ENCODE data around the gene NFIA.

NFIA gene

DNA sequence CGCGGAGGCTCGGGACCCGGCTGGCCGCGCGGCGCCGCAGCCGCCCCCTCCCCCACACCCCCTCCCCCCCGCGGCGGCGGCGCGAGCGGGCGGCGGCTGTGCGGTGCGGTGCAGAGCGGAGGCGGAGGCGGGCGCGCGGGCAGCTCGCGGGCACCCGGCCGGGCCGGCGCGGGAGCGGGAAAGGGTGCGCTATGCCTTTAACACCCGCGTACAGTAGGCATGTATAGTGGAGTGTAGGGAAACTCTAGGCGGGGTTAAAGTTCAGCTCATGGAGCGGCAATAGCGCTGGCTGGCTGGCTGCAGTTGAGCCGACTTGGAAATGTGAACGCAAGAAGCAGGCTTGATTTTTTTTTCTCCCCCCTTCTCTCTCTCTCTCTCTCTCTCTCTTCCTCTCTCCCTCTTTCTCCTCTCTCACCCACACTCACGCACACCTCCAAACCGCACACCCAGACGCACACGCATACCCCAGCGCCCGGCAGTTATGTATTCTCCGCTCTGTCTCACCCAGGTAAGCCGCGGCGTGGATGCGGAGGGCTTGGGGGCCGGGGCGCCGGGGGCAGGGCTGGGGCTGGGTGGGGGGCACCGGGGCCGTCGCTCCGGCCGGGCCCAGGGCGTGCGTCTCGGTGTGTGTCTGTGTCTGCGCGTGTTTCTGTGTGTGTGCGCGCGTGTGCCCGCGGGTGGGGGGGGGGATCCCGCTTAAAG is at the start of gene NFIA:
Gene NFIA (plus strand): TSS at position 251 of the 702 bp plus-strand sequence.
- H3K4me1 ChIP-seq (ENCODE audit: insufficient read depth, low read length) = peaks cover 11% of the 10 kb centered on the region

DNA sequence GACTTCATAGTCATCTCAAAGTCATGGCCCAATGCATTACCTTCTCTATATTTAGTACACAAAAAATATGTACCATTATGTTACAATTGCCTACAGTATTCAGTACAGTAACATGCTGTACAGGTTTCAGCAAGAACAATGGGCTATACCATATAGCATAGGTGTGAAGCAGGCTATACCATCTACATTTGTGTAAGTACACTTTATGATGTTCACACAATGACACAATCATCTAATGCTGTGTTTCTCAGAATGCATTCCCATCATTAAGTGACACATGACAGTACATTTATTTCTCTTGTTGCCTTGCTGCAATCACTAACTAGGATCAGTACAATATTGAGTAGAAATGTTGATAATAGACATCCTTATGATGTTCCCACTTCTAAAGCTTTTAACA is 46.5 kb upstream of the NFIA start:
- Histone ChIP-seq H3K36me3 (ENCODE audit: insufficient read depth, low read length) (no peaks in the 10 kb centered on the region), H3K9me3 (ENCODE audit: low read length) (no peaks in the 10 kb centered on the region), H3K4me1 (ENCODE audit: insufficient read depth, low read length) (no peaks in the 10 kb centered on the region)

More for the DNA sequence above, at the start of gene NFIA:
- Histone ChIP-seq H3K9me3 (ENCODE audit: low read length) (no peaks in the 10 kb centered on the region), H2AFZ (ENCODE audit: low read depth, low read length) (peak within 1 kb of the TSS; percentile 57), H3K4me3 (ENCODE audit: low read length) (peak within 1 kb of the TSS; percentile 57), H3K27me3 (ENCODE audit: insufficient read depth, low read length) (peaks cover 72% of the 10 kb centered on the region), H3K36me3 (ENCODE audit: insufficient read depth, low read length) (no peaks in the 10 kb centered on the region)

DNA sequence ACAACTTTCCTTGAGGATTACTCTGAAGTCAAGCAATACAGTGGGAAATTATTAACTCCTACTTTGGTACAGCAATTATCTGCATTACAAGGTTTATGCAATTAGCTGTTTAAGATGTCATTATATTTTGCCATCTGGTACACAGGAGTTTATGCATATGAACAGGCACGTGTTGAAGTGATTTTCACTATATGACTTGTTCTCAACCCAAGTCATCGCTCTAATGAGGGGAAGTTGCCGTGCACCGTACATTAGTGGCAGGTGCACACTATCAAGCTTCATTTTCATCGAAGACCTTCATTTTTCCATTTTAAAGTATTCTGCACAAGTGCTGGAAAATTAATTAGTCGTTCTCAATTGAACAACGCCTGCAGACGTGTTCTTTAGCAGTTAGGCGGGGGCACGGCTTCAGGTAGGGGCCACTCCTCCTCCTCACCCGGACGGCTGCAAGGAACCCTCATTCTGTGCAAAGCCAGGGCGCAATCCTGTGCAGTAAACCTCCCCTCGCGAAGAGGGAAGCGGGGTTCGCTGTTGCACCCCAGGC is 39.8 kb upstream of the NFIA start:
- Histone ChIP-seq H3K9me3 (ENCODE audit: low read length) (no peaks in the 10 kb centered on the region), H3K36me3 (ENCODE audit: insufficient read depth, low read length) (no peaks in the 10 kb centered on the region), H2AFZ (ENCODE audit: low read depth, low read length) (no peak overlapping the region), H3K4me3 (ENCODE audit: low read length) (no peak overlapping the region), H3K4me1 (ENCODE audit: insufficient read depth, low read length) (no peaks in the 10 kb centered on the region), H3K27me3 (ENCODE audit: insufficient read depth, low read length) (peaks cover 24% of the 10 kb centered on the region)

More for the DNA sequence above, 46.5 kb upstream of the NFIA start:
- Histone ChIP-seq H3K27me3 (ENCODE audit: insufficient read depth, low read length) (no peaks in the 10 kb centered on the region), H2AFZ (ENCODE audit: low read depth, low read length) (no peak overlapping the region), H3K4me3 (ENCODE audit: low read length) (no peak overlapping the region)

DNA sequence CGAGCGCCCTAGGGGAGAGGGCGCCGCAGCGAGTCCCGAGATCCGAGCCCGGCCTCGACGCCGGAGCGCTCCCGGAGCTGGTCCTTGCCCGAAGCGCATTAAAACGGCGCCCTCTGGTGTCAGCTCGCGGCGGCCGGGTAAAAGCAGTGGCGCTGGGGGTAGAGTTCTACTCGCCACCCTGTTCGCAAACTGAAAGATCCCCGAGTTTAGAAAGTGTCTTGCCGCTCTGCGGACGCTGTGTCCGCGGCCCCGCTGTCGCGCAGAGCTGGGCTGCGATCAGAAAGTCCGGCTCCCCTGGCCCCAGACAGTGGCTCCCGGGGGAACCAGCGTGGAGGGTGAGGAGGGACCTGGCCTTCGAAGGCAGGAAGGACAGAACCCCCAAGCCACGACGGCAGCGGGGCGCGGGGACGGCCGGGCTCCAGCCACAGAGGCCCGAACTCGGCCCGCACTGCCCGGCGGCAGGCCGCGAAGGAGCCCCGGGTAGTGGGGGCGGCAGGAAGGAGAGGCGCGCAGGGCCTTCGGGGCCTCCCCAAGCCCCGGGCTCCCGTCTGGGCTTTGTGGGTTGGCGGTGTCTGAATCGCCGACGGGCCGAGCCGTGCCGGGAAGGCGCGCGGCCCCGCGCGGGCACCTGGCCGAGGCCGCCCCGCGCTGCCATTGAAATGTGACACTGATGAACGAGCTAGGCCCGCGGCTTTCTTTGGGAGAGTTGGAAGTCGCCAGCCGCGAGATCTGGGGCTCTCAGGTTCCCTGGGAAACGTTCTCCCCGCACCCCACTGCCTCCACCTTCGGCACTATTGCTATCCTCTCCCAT is 39.1 kb upstream of the NFIA start:
- Histone ChIP-seq H2AFZ (ENCODE audit: low read depth, low read length) (no peak overlapping the region), H3K36me3 (ENCODE audit: insufficient read depth, low read length) (no peaks in the 10 kb centered on the region), H3K4me1 (ENCODE audit: insufficient read depth, low read length) (no peaks in the 10 kb centered on the region), H3K27me3 (ENCODE audit: insufficient read depth, low read length) (peaks cover 24% of the 10 kb centered on the region), H3K9me3 (ENCODE audit: low read length) (no peaks in the 10 kb centered on the region), H3K4me3 (ENCODE audit: low read length) (no peak overlapping the region)

DNA sequence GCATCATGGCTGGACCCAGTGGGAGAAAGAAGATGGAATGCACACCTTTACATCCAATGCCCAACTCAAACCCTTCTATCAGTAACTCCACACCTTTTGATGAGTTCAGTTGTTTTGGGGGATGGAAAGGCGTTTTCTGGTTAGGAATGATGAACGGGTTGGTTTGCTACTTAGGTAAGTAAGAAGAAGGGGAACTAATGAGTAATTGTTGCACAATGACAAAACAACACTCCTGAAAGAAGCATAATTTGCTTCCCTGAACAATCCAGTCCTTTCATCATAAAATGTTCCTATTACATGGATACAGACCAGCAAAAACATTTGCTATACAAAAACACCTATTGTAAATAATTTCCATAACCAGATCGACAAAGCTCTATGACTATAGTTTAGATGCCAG is 35.9 kb upstream of the NFIA start:
- Histone ChIP-seq H3K36me3 (ENCODE audit: insufficient read depth, low read length) (no peaks in the 10 kb centered on the region), H3K4me3 (ENCODE audit: low read length) (no peak overlapping the region), H3K9me3 (ENCODE audit: low read length) (no peaks in the 10 kb centered on the region), H3K4me1 (ENCODE audit: insufficient read depth, low read length) (no peaks in the 10 kb centered on the region), H3K27me3 (ENCODE audit: insufficient read depth, low read length) (peaks cover 37% of the 10 kb centered on the region), H2AFZ (ENCODE audit: low read depth, low read length) (no peak overlapping the region)

DNA sequence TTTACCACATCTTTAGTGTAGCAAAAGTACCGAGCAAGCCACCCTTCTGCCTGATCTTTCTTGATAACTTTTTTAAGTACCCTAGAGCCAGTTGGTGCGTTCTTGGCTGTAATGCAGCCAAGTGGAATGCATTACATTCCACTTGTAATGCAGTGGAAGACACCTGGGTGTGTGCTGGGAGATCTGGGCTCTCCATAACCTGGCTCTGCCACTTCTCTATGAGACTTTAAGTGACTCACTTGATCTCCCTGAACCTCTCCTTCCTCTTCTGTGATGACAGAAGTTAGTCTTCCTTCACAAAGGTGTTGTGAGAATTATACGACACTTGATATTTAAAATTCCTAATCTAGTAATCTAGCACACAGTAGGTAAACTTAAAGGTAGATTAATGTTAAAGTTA is 35.3 kb upstream of the NFIA start:
- Histone ChIP-seq H3K4me3 (ENCODE audit: low read length) (no peak overlapping the region), H2AFZ (ENCODE audit: low read depth, low read length) (no peak overlapping the region), H3K4me1 (ENCODE audit: insufficient read depth, low read length) (no peaks in the 10 kb centered on the region), H3K36me3 (ENCODE audit: insufficient read depth, low read length) (no peaks in the 10 kb centered on the region), H3K9me3 (ENCODE audit: low read length) (no peaks in the 10 kb centered on the region), H3K27me3 (ENCODE audit: insufficient read depth, low read length) (peaks cover 43% of the 10 kb centered on the region)

DNA sequence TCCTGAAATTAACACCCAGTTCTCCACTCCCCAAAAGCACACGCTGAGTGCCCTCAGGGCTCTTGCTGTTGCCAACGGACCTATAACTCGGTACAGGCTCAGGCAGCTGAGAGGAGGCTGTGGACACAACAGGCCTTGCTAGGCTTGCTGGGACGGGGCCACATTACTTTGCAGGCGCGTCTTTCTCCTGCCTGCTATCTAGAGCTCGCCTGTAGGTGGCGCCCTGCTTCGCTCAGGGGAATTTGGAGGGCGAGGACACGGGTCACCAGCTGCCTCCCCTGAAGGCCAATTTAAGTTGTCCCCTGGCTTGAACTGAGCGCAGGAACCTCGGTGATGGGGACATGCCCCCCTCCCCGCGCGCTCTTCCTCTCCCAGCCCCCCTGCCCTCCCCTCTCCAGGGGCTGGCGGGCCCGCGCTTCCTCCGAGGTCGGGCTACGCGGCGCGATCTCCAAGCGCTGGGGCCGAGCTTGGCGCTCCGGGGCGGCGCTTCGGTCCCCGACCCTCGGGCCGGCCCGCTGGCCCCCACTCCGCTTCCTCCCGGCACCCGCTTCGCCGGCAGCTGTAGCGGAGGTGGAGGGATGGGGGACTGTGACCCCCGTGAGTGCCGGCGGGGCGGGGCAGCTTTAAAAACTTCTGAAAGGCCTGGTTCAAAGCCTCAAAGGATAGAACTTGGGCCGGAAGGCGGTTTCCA is 32.4 kb upstream of the NFIA start:
- Histone ChIP-seq H3K27me3 (ENCODE audit: insufficient read depth, low read length) (peaks cover 50% of the 10 kb centered on the region), H3K4me1 (ENCODE audit: insufficient read depth, low read length) (no peaks in the 10 kb centered on the region), H3K9me3 (ENCODE audit: low read length) (no peaks in the 10 kb centered on the region), H3K36me3 (ENCODE audit: insufficient read depth, low read length) (no peaks in the 10 kb centered on the region), H3K4me3 (ENCODE audit: low read length) (peak overlapping the region; percentile 36), H2AFZ (ENCODE audit: low read depth, low read length) (peak overlapping the region; percentile 89)

DNA sequence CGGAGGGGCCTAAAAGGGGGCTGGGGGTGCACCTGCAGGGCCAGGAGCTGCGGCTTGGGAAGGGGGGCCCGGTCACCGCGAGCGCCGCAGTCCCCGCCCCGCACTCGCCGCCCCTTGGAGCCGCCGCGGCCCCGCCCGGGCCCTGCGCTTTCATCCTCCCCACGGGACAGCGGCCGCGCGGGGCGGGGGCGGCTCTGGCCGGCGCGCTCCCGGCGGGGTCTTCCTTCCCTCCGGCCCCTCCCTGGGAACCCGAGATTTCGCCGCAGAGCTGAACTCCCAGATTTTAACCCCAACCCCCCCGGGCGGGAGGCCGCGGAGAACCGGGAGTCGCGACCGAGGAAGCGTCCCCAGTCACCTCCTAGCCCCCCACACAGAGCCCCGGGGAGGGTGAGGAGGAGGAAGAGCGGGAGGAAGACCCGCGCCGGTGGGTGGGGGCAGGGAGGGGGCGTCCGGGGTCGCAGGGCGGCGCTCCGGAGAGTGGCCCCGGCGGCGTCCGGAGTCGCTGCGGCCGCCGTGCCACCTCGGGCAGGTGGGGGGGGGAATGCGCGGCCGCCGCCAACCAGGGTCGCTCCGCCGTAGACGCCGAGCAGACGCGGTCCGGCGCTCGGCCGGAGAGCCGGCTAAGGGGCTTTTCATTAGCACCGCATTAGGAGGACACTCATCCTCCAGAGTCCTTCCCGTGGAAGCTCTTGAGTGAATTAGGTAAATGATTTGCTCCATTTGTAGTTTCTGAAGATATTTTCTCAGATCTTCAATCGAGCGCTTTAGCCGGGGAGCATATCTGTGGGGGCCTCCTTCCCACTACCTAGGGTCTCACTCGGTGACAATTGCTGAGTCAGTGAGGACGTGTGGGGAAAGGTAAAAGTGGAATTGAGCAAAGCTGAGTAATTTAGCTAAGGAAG is 31.6 kb upstream of the NFIA start:
- Histone ChIP-seq H3K27me3 (ENCODE audit: insufficient read depth, low read length) (peaks cover 56% of the 10 kb centered on the region), H3K9me3 (ENCODE audit: low read length) (no peaks in the 10 kb centered on the region), H2AFZ (ENCODE audit: low read depth, low read length) (peak overlapping the region; percentile 89), H3K4me3 (ENCODE audit: low read length) (peak overlapping the region; percentile 36), H3K4me1 (ENCODE audit: insufficient read depth, low read length) (no peaks in the 10 kb centered on the region), H3K36me3 (ENCODE audit: insufficient read depth, low read length) (no peaks in the 10 kb centered on the region)

DNA sequence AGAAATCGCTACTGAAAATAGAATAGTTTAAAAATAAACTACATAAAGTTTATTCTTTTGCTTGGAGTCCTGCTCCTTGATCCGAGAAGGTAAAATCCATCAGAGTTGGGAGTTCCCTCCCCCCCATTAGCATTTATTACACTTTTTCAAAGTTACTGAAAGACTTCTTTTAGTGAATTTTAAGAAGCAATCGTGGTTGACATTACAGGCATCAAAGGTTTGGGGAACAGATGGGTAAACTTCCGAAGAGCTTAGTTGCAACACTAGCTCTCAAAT is 31.0 kb upstream of the NFIA start:
- Histone ChIP-seq H3K4me3 (ENCODE audit: low read length) (no peak overlapping the region), H3K27me3 (ENCODE audit: insufficient read depth, low read length) (peaks cover 62% of the 10 kb centered on the region)

DNA sequence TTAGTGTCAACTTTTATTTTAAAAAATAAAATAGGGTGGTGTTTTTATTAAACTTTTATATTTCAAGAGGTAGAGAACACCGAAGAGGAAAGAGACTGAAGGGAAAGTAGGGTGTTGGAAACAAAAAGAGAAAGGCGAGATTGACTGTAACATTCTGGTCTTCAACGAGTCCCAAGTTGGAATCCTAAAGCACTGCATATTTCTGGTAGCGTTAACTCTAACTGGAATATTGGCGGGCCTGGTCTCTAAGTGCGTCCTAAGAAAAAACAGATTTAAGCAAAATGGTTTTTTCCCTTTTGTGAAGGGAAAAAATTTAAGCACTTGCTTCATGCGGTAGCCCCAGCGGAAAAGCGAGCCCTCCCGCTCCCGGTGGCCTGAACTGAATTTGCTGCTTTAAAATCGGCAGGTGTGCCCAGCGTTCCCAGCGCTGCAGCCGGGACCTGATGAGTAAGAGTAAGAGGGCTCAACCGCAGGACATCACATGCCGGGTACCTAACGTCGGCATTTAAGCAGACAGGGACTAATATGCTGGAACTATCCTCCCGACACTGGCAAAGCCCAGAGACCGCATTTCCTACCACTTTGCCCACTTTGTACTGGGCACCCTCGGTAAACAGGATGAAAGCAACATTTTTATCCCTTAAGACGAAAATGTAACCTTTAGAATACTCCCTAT is 30.5 kb upstream of the NFIA start:
- Histone ChIP-seq H2AFZ (ENCODE audit: low read depth, low read length) (no peak overlapping the region), H3K27me3 (ENCODE audit: insufficient read depth, low read length) (peaks cover 66% of the 10 kb centered on the region), H3K4me1 (ENCODE audit: insufficient read depth, low read length) (no peaks in the 10 kb centered on the region), H3K36me3 (ENCODE audit: insufficient read depth, low read length) (no peaks in the 10 kb centered on the region), H3K4me3 (ENCODE audit: low read length) (no peak overlapping the region), H3K9me3 (ENCODE audit: low read length) (no peaks in the 10 kb centered on the region)

More for the DNA sequence above, 31.0 kb upstream of the NFIA start:
- no peaks in the 10 kb centered on the region for H3K36me3 ChIP-seq (ENCODE audit: insufficient read depth, low read length)
- H3K4me1 ChIP-seq (ENCODE audit: insufficient read depth, low read length) = no peaks in the 10 kb centered on the region
- H2AFZ ChIP-seq (ENCODE audit: low read depth, low read length) = no peak overlapping the region
- no peaks in the 10 kb centered on the region for H3K9me3 ChIP-seq (ENCODE audit: low read length)

DNA sequence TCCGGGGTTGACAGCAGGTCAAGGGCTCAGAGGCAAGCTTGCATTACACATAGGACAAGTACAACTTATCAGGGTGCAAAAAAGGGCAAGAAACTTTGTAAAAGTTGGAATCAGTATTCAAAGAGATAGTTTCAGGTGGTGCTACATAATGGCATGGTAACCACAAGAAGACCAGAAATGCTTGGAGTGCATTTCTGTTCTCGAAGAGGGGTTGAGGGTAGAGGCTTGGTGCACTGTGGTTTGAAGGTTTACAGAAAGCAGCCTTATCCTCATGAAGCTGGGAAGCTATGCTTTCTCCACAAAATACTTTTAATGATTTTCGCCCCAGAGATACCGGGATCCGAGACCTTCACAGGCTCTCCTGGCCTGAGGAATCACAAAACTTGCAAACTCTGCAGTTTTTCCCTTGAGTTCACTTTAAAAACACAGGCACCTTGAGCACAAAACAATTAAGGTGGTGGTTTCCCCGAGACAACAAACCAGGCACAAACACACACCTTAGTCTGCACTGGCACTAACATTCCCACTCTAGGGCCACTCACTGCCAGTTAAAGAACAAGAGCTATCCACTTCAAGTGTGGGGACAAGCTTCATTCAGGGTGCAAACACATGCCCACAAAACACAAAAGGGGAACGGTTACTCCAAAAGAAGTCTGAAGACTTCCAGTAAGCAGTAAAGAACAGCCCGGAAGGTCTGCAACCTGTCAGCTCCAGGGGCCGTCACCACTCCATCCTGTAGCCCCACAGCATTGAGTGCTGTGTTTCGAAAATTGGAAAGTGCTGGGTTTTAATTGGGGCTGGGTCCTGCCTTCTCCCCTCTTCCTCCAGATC is 29.8 kb upstream of the NFIA start:
- H3K36me3 ChIP-seq (ENCODE audit: insufficient read depth, low read length) = no peaks in the 10 kb centered on the region
- no peak overlapping the region for H3K4me3 ChIP-seq (ENCODE audit: low read length)
- peaks cover 74% of the 10 kb centered on the region for H3K27me3 ChIP-seq (ENCODE audit: insufficient read depth, low read length)
- H2AFZ ChIP-seq (ENCODE audit: low read depth, low read length) = no peak overlapping the region
- H3K4me1 ChIP-seq (ENCODE audit: insufficient read depth, low read length) = no peaks in the 10 kb centered on the region
- no peaks in the 10 kb centered on the region for H3K9me3 ChIP-seq (ENCODE audit: low read length)
